OCI-LY7 (cell line): ENCODE results near the gene CYP2W1. TPM values are rescaled to one million over a fixed set of nuclear protein-coding genes. Genes with fewer than 3 reads are reported as not detected.

Experiments
- BruUV-seq: library from RNA; stranded (reverse); fragments of 400-500 nt; replicated peaks from 2 replicates; lab custom pipeline; 2021; lab: Mats Ljungman, UMichigan
- CTCF ChIA-PET: fragments of 300-600 bp; sonication (Branson Sonifier 250); formaldehyde crosslinking; loops from one replicate; lab custom pipeline; 2022; ENCODE audit warnings: antibody characterized with exemption; ENCODE audit not compliant: unreplicated experiment; lab: Charles Lee
- POLR2A ChIA-PET: fragments of 300-600 bp; sonication (Branson Sonifier 250); formaldehyde crosslinking; loops from one replicate; lab custom pipeline; 2022; ENCODE audit warnings: antibody characterized with exemption; lab: Charles Lee
- DNase-seq: peaks from one replicate; pipeline ENCODE4 v3.0.0-alpha.2; 2015; ENCODE audit warnings: low spot score
- H2AFZ ChIP-seq: fragments of 200-600 bp; sonication (generic), shearing (Covaris generic); 2 replicates; pipeline ENCODE4 v1.6.1; 2014; ENCODE audit warnings: mild to moderate bottlenecking, antibody characterized with exemption, low read length, moderate library complexity
- H3K27ac ChIP-seq: fragments of 200-600 bp; sonication (generic); 2 replicates; pipeline ENCODE4 v1.5.1; 2014; ENCODE audit warnings: mixed run types, low read depth, mild to moderate bottlenecking, moderate library complexity, low read length, inconsistent platforms; ENCODE audit not compliant: poor library complexity, severe bottlenecking
- H3K36me3 ChIP-seq: fragments of 200-600 bp; sonication (generic); 2 replicates; pipeline ENCODE4 v1.6.1; 2014; ENCODE audit warnings: mild to moderate bottlenecking, antibody characterized with exemption, low read length, moderate library complexity, mixed read lengths; ENCODE audit not compliant: insufficient read depth
- H3K4me1 ChIP-seq: fragments of 200-600 bp; sonication (generic); 2 replicates; pipeline ENCODE4 v1.5.1; 2014; ENCODE audit warnings: mild to moderate bottlenecking, low read length; ENCODE audit not compliant: insufficient read depth, poor library complexity, severe bottlenecking
- H3K4me2 ChIP-seq: fragments of 200-600 bp; sonication (generic); 2 replicates; pipeline ENCODE4 v1.6.1; 2014; ENCODE audit warnings: mild to moderate bottlenecking, low read length
- H3K4me3 ChIP-seq: fragments of 200-600 bp; sonication (generic); 2 replicates; pipeline ENCODE4 v1.5.1; 2014; ENCODE audit warnings: mild to moderate bottlenecking, low read depth, low read length; ENCODE audit not compliant: poor library complexity, severe bottlenecking
- H3K79me2 ChIP-seq: fragments of 200-600 bp; sonication (generic); 2 replicates; pipeline ENCODE4 v1.6.1; 2016; ENCODE audit warnings: low read depth, mild to moderate bottlenecking, low read length, moderate library complexity, mixed read lengths; ENCODE audit not compliant: insufficient read depth
- H3K9me2 ChIP-seq: fragments of 200-600 bp; sonication (generic); 2 replicates; pipeline ENCODE4 v1.6.1; 2016; ENCODE audit warnings: mild to moderate bottlenecking, low read length, mixed read lengths; ENCODE audit not compliant: insufficient read depth
- H3K9me3 ChIP-seq: fragments of 200-600 bp; sonication (generic); 2 replicates; pipeline ENCODE4 v1.6.1; 2014; ENCODE audit warnings: mild to moderate bottlenecking, mixed run types, low read length, mixed read lengths
- H4K20me1 ChIP-seq: fragments of 200-600 bp; sonication (generic); 2 replicates; pipeline ENCODE4 v1.6.1; 2014; ENCODE audit warnings: mild to moderate bottlenecking, antibody characterized with exemption, low read length, moderate library complexity, mixed read lengths; ENCODE audit not compliant: insufficient read depth
- EZH2phosphoT487 ChIP-seq: fragments of 200-600 bp; sonication (generic); IDR thresholded peaks from 2 replicates; pipeline ENCODE4 v1.6.1; 2018; ENCODE audit warnings: low read depth, borderline replicate concordance, mild to moderate bottlenecking, mixed run types, antibody characterized with exemption, low read length, moderate library complexity, mixed read lengths
- intact Hi-C: fragments of 100-400 bp; cut with micrococcal nuclease; formaldehyde crosslinking; loops from one replicate; pipeline ENCODE4 v1.10.0; 2022; ENCODE audit not compliant: unreplicated experiment
- total RNA-seq, 2 experiments: library from RNA; depleted of rRNA in 1 of 2; stranded (reverse); fragments of >200 nt in 1 of 2; shearing (Covaris generic) in 1 of 2; gene quantifications; 2 replicates each; pipeline ENCODE4 v1.2.3, GENCODE V29; 2014 to 2022
- TF ChIP-seq, protein P1 (sequence below): fragments of 200-600 bp; sonication (generic); conservative IDR thresholded peaks from 2 replicates; pipeline ENCODE4 v1.5.1; 2014; ENCODE audit warnings: mild to moderate bottlenecking, antibody characterized with exemption, low read length, moderate library complexity, mixed read lengths

CYP2W1 gene
- total RNA-seq, 2 experiments from 2014 or later, result 1.3 TPM; not detected in 1

DNA sequence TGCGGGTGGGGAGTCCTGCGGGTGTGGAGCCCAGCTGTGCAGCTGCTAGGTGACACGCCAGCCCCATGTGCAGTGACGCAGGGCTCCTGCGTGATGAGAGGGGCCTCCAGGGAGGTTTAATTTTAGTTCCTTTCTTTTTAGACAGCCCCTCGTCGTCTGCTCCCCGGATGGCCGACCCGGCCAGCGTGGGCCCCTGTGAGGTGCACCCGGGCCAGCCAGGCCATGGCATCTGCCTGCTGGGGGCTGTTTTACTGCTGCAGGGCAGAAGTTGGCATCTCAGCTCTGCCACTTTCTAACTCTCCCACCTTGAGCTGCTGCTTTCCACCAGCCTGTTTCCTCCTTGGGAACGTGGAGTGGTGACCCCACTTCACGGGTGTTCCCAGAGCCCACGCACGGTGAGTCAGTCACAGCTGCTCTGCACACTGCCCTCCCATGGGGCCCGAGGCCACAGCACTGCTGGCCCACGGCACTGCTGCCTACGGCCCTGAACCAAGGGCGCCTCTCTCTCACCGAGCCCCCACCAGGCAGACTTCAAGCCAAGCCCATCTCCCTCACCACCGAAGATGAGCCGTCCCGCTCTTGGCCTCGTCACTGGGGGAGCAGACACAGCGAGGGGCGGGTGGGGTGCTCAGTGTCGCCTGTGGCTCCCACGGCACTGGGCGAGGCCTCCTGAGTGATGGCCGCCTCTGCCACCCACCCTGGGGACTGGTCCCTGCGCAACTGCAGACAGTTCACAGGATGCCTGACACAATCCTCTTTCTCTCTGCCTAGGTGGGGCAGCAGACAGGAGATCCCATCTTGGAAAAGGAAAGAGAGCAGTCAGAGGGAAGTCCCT is 21.3 kb downstream of the CYP2W1 start:
- TF ChIP-seq EZH2phosphoT487, result no peak
- TF ChIP-seq, protein P1, sequence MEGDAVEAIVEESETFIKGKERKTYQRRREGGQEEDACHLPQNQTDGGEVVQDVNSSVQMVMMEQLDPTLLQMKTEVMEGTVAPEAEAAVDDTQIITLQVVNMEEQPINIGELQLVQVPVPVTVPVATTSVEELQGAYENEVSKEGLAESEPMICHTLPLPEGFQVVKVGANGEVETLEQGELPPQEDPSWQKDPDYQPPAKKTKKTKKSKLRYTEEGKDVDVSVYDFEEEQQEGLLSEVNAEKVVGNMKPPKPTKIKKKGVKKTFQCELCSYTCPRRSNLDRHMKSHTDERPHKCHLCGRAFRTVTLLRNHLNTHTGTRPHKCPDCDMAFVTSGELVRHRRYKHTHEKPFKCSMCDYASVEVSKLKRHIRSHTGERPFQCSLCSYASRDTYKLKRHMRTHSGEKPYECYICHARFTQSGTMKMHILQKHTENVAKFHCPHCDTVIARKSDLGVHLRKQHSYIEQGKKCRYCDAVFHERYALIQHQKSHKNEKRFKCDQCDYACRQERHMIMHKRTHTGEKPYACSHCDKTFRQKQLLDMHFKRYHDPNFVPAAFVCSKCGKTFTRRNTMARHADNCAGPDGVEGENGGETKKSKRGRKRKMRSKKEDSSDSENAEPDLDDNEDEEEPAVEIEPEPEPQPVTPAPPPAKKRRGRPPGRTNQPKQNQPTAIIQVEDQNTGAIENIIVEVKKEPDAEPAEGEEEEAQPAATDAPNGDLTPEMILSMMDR, result no peak
- BruUV-seq, result no TSS peak
- Histone ChIP-seq H3K36me3 (peaks cover 42% of the 10 kb centered on the region), H4K20me1 (no peaks in the 10 kb centered on the region), H2AFZ (no peak overlapping the region), H3K9me2 (no peaks in the 10 kb centered on the region), H3K79me2 (no peaks in the 10 kb centered on the region), H3K27ac (peak overlapping the region; percentile 46), H3K4me2 (peak overlapping the region; percentile 53), H3K9me3 (no peaks in the 10 kb centered on the region), H3K4me1 (peaks cover 27% of the 10 kb centered on the region), H3K4me3 (no peak overlapping the region)
- DNase-seq, result peak; percentile 56
- POLR2A ChIA-PET, result interaction anchor here (1.5 kb wide), 1 partner anchor 10 kb away, joined by 3 read pairs; no protein-coding TSS in a partner anchor
- CTCF ChIA-PET, result no interaction called here
- intact Hi-C loops, result no loop called here

DNA sequence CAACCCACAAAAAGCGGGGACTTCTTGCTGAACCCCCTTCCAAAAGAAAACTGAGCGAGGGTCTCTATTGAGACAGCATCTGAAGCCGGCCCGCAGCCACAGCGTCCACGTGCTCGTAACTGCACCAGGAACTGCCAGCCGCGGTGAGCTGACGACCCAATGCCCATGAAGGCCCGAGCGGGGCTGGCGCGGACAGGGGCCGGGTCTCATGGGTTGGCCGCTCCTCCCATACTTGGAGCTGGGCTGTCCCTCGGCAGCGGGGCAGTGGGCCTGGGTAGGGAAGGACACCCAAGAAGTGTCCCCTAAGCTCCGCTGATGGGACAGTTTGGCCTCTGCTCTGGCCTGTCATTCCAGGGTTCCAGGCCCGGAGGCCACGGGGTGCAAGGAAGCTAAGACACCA is 22.3 kb downstream of the CYP2W1 start:
- Histone ChIP-seq H3K79me2 (no peaks in the 10 kb centered on the region), H3K9me3 (no peaks in the 10 kb centered on the region), H3K27ac (no peak overlapping the region), H2AFZ (no peak overlapping the region), H3K4me1 (peaks cover 21% of the 10 kb centered on the region), H3K36me3 (peaks cover 43% of the 10 kb centered on the region), H3K9me2 (no peaks in the 10 kb centered on the region), H3K4me3 (no peak overlapping the region), H4K20me1 (no peaks in the 10 kb centered on the region), H3K4me2 (no peak overlapping the region)
- POLR2A ChIA-PET, result interaction anchor here (1.5 kb wide), 1 partner anchor 11 kb away, joined by 3 read pairs; no protein-coding TSS in a partner anchor
- CTCF ChIA-PET, result no interaction called here
- DNase-seq, result no peak
- intact Hi-C loops, result no loop called here
- BruUV-seq, result no TSS peak
- TF ChIP-seq, protein P1, result no peak
- no peak for TF ChIP-seq EZH2phosphoT487

DNA sequence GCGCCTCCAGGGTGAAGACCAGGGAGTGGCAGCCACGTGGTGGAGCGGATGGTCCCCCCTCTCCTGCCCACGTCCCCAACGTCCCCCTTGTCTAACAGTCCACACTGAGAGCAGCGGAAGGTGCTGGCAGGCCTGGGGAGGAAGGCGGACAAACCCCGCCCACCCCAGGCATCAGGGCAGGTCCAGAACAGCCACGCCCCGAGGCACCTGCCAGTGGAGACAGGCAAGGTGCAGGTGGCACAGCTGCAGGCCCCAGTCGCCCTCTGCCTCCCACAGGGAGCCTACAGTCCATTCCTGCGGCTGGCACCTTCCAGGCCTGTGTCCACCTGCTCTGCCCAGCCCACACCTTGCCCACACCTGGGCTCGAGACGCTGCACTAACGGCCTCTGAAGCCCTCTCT is 24.9 kb downstream of the CYP2W1 start:
- Histone ChIP-seq H4K20me1 (no peaks in the 10 kb centered on the region), H3K4me3 (no peak overlapping the region), H2AFZ (no peak overlapping the region), H3K9me3 (no peaks in the 10 kb centered on the region), H3K27ac (no peak overlapping the region), H3K4me1 (peaks cover 12% of the 10 kb centered on the region), H3K79me2 (no peaks in the 10 kb centered on the region), H3K4me2 (no peak overlapping the region), H3K9me2 (no peaks in the 10 kb centered on the region), H3K36me3 (peaks cover 39% of the 10 kb centered on the region)
- TF ChIP-seq EZH2phosphoT487, result no peak
- TF ChIP-seq, protein P1, result no peak
- ChIA-PET POLR2A (no interaction called here), CTCF (no interaction called here)
- no TSS peak for BruUV-seq
- intact Hi-C loops, result no loop called here
- no peak for DNase-seq
